ENCODE measurements around the gene SERPINH1. TPM values are rescaled to one million over a fixed set of nuclear protein-coding genes. Genes with fewer than 3 reads are reported as not detected.

SERPINH1 gene
- total RNA-seq, 2 experiments from 2014 or later: 15.2 to 17.4 TPM

GRCh38 chr11:75611823-75612222, 49.8 kb downstream of the SERPINH1 start:
- H3K36me3 Mint-ChIP-seq: no peaks in the 10 kb centered on the region

DNA sequence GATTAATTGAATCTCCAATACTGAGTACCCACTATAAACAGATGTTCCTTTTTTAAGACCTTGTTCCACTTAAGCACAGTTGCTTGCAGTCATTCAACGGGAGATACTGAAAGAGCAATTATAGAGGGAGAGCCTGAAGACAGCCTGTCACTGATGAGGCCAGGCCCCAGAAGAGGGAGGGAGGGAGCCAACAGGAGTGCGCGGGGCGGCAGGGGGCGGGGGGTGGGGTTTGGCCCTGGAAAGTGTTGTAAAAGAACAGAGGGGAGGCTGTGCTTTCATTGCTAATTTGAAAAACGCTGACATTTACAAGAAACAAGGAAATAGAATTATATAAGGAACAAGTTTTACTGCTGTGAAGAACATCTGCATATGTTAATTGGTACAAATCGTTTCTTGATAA, 53.7 kb downstream of the SERPINH1 start:
- no peak for DNase-seq
- Mint-ChIP-seq H3K4me1 (ENCODE audit: low read depth) (no peaks in the 10 kb centered on the region), H3K36me3 (no peaks in the 10 kb centered on the region), H3K9me3 (no peaks in the 10 kb centered on the region), H3K27me3 (no peaks in the 10 kb centered on the region), H3K4me3 (no peak overlapping the region), H3K27ac (no peak overlapping the region)
- POLR2A ChIA-PET: no interaction called here
- CTCF ChIA-PET: interaction anchor here (0.9 kb wide), 1 partner anchor 18 kb away, joined by 3 read pairs; no protein-coding TSS in a partner anchor
- intact Hi-C loops (cut with micrococcal nuclease): no loop called here

More at GRCh38 chr11:75611823-75612222, 49.8 kb downstream of the SERPINH1 start:
- ChIA-PET POLR2A (no interaction called here), CTCF (interaction anchor here (1.0 to 1.1 kb wide), 2 partner anchors 14 to 16 kb away, joined by 3 to 4 read pairs; no protein-coding TSS in a partner anchor)
- Mint-ChIP-seq H3K27ac (no peak overlapping the region), H3K27me3 (no peaks in the 10 kb centered on the region), H3K4me3 (no peak overlapping the region), H3K9me3 (no peaks in the 10 kb centered on the region), H3K4me1 (ENCODE audit: low read depth) (no peaks in the 10 kb centered on the region)
- intact Hi-C loops (cut with micrococcal nuclease): no loop called here
- no peak for DNase-seq

DNA sequence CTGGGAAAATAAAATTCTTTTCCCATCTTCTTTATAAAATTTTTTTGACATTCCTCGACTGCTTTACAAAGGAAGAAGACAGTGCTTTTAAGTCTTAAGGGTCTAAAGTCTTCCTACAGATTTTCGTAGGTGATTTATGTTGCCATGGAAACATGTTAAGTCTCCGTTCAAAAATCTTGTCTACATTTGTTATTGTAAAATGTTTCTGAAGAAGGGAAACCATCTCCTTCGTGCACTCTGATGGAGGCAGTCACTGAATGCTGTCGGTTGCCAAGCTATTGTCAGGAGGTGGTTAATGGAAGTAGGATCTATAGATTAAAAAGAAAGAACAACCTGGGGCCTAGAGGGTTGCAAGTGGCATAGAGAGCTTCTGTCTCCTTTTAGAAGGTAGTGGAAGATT, 54.2 kb downstream of the SERPINH1 start:
- no peaks in the 10 kb centered on the region for H3K27me3 Mint-ChIP-seq
- no peak for DNase-seq
- intact Hi-C loops (cut with micrococcal nuclease): no loop called here
- no peak overlapping the region for H3K27ac Mint-ChIP-seq
- H3K9me3 Mint-ChIP-seq: no peaks in the 10 kb centered on the region
- no peak overlapping the region for H3K4me3 Mint-ChIP-seq
- H3K4me1 Mint-ChIP-seq (ENCODE audit: low read depth): no peaks in the 10 kb centered on the region
- ChIA-PET POLR2A (no interaction called here), CTCF (interaction anchor here (0.6 to 1.0 kb wide), 2 partner anchors 18 to 231 kb away, joined by 3 read pairs; no protein-coding TSS in a partner anchor)
- H3K36me3 Mint-ChIP-seq: no peaks in the 10 kb centered on the region

Other genes starting within 250 kb of the SERPINH1 start
- 10 to 100 TPM; 16.3 to 18.8 TPM for gene ARRB1, start 210.6 kb upstream of the SERPINH1 start, total RNA-seq
- 1,000 to 10,000 TPM; 4,423 to 4,525 TPM for gene RPS3, start 162.7 kb upstream of the SERPINH1 start, total RNA-seq
- gene KLHL35, start 129.1 kb upstream of the SERPINH1 start, total RNA-seq: under 1 TPM; 0.12 to 0.51 TPM
- 10 to 100 TPM; 26.5 to 32.0 TPM for gene GDPD5, start 36.3 kb upstream of the SERPINH1 start, total RNA-seq
- under 1 TPM in 1 of 2 experiments, not detected in 1; 0.05 TPM for gene MAP6, start 106.8 kb downstream of the SERPINH1 start, total RNA-seq
- gene MOGAT2, start 155.6 kb downstream of the SERPINH1 start, total RNA-seq: not detected
- gene DGAT2, start 206.5 kb downstream of the SERPINH1 start, total RNA-seq: 1 to 10 TPM; 2.5 to 3.1 TPM

Data from activated CD4-positive, alpha-beta memory T cell treated with anti-CD3 and anti-CD28 coated beads for 36 hours (primary cell).